Neural cell (in vitro differentiated cells): ENCODE results near the gene CD164. TPM values are rescaled to one million over a fixed set of nuclear protein-coding genes. Genes with fewer than 3 reads are reported as not detected.

Experiments used
- H2AFZ ChIP-seq: fragments of 200-600, 300-800 bp; sonication (generic), shearing (Covaris generic); 2 replicates; pipeline ENCODE4 v1.6.0; 2014; ENCODE audit warnings: low read depth, mild to moderate bottlenecking, antibody characterized with exemption, low read length, moderate library complexity
- H3F3A ChIP-seq: fragments of 200-600 bp; shearing (Covaris generic); 2 replicates; pipeline ENCODE4 v1.6.1; 2016; ENCODE audit warnings: mild to moderate bottlenecking, moderate library complexity, mixed read lengths, antibody characterized with exemption, low read length; ENCODE audit not compliant: insufficient read depth, poor library complexity, severe bottlenecking
- H3K27ac ChIP-seq: fragments of 200-600, 300-800 bp; sonication (generic), shearing (Covaris generic); 2 replicates; pipeline ENCODE4 v1.5.1; 2014; ENCODE audit warnings: mild to moderate bottlenecking, low read length, moderate library complexity
- H3K27me3 ChIP-seq: fragments of 300-800, 200-600 bp; sonication (generic), shearing (Covaris generic); 2 replicates; pipeline ENCODE4 v1.6.0; 2014; ENCODE audit warnings: mild to moderate bottlenecking, low read depth, low read length, moderate library complexity; ENCODE audit not compliant: insufficient read depth
- H3K36me3 ChIP-seq: fragments of 300-800, 200-600 bp; sonication (generic), shearing (Covaris generic); 2 replicates; pipeline ENCODE4 v1.5.1; 2014; ENCODE audit warnings: mild to moderate bottlenecking, antibody characterized with exemption, low read length, moderate library complexity; ENCODE audit not compliant: insufficient read depth
- H3K4me2 ChIP-seq: fragments of 300-800, 200-600 bp; sonication (generic), shearing (Covaris generic); 2 replicates; pipeline ENCODE4 v1.6.0; 2014; ENCODE audit warnings: mild to moderate bottlenecking, low read length
- H3K4me3 ChIP-seq: fragments of 300-800, 200-600 bp; sonication (generic), shearing (Covaris generic); 2 replicates; pipeline ENCODE4 v1.5.1; 2014; ENCODE audit warnings: mild to moderate bottlenecking, low read length, moderate library complexity
- H3K79me2 ChIP-seq: fragments of 200-600 bp; shearing (Covaris generic); replicated peaks from 2 replicates; pipeline ENCODE4 v1.6.0; 2014; ENCODE audit warnings: mild to moderate bottlenecking, low read length, moderate library complexity; ENCODE audit not compliant: insufficient read depth
- H3K9ac ChIP-seq: fragments of 300-800, 200-600 bp; sonication (generic), shearing (Covaris generic); 2 replicates; pipeline ENCODE4 v1.6.1; 2016; ENCODE audit warnings: mild to moderate bottlenecking, low read length, mixed read lengths
- H3K9me2 ChIP-seq: fragments of 200-600 bp; shearing (Covaris generic); 2 replicates; pipeline ENCODE4 v1.6.1; 2016; ENCODE audit warnings: mild to moderate bottlenecking, low read length, mixed read lengths; ENCODE audit not compliant: insufficient read depth
- H3K9me3 ChIP-seq: fragments of 200-600, 300-800 bp; sonication (generic), shearing (Covaris generic); 2 replicates; pipeline ENCODE4 v1.6.1; 2016; ENCODE audit warnings: mild to moderate bottlenecking, mixed run types, low read length, moderate library complexity, mixed read lengths
- H4K20me1 ChIP-seq: fragments of 200-600 bp; shearing (Covaris generic); 2 replicates; pipeline ENCODE4 v1.6.1; 2016; ENCODE audit warnings: mild to moderate bottlenecking, mixed run types; ENCODE audit not compliant: insufficient read depth
- EP300 ChIP-seq: fragments of 450-650 bp; conservative IDR thresholded peaks from 2 replicates; pipeline ENCODE4 v1.6.1; 2014; ENCODE audit warnings: antibody characterized with exemption, mild to moderate bottlenecking, moderate library complexity; ENCODE audit not compliant: poor library complexity, severe bottlenecking
- EZH2 ChIP-seq: fragments of 200-600, 300-800 bp; shearing (Covaris generic), sonication (generic); IDR thresholded peaks from 2 replicates; pipeline ENCODE4 v1.6.1; 2014; ENCODE audit warnings: antibody characterized with exemption, low read length, borderline replicate concordance, mild to moderate bottlenecking; ENCODE audit not compliant: insufficient read depth, poor library complexity, severe bottlenecking
- MXI1 ChIP-seq: fragments of 450-650 bp; conservative IDR thresholded peaks from 2 replicates; pipeline ENCODE4 v1.6.1; 2014; ENCODE audit warnings: antibody characterized with exemption, mild to moderate bottlenecking; ENCODE audit not compliant: poor library complexity, severe bottlenecking
- POLR2AphosphoS5 ChIP-seq: IDR thresholded peaks from 2 replicates; pipeline ENCODE4 v1.6.1; 2012
- RAD21 ChIP-seq: fragments of 450-650 bp; conservative IDR thresholded peaks from 2 replicates; pipeline ENCODE4 v1.6.1; 2014; ENCODE audit warnings: antibody characterized with exemption, mild to moderate bottlenecking, moderate library complexity
- SMC3 ChIP-seq: fragments of 450-650 bp; conservative IDR thresholded peaks from 2 replicates; pipeline ENCODE4 v1.6.1; 2014; ENCODE audit warnings: antibody characterized with exemption, mild to moderate bottlenecking, moderate library complexity; ENCODE audit not compliant: poor library complexity
- TAF1 ChIP-seq: IDR thresholded peaks from 2 replicates; pipeline ENCODE4 v1.6.1; 2012; ENCODE audit warnings: low read depth
- polyA plus RNA-seq: library from polyadenylated mRNA; depleted of rRNA; stranded (reverse); fragments of >200 nt; gene quantifications from 2 replicates; pipeline ENCODE4 v1.2.3, GENCODE V29; 2014
- TF ChIP-seq, protein P1 (sequence below): IDR thresholded peaks from 2 replicates; pipeline ENCODE4 v1.6.1; 2012; ENCODE audit warnings: borderline replicate concordance
- TF ChIP-seq, protein P2 (sequence below): fragments of 450-650 bp; IDR thresholded peaks from 2 replicates; pipeline ENCODE4 v1.5.1; 2014; ENCODE audit warnings: antibody characterized with exemption, mild to moderate bottlenecking, moderate library complexity; ENCODE audit not compliant: poor library complexity, severe bottlenecking

Gene CD164
- polyA plus RNA-seq, 1 donor from 2014 or later, result 42.6 TPM

DNA sequence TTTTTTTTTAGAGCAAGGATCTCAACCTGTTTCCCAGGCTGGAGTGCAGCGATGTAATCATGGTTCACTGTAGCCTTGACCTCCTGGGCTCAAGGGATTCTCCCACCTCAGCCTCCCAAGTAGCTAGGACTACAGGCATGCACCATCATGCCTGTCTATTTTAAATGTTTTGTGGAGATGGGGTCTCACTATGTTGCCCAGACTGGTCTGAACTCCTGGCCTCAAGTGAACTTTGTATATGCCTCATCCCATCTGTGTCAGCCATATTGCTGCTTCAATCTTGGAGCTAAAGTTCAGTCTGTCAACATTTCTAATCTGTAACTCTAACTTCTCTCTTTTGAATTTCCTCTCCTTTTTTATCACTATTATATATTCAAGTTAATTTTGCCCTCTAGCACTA, 54.3 kb downstream of the CD164 start:
- Histone ChIP-seq H2AFZ (no peak overlapping the region), H3K4me3 (no peak overlapping the region), H3K9ac (no peak overlapping the region), H3K9me3 (no peaks in the 10 kb centered on the region), H3K4me2 (no peak overlapping the region), H3K9me2 (no peaks in the 10 kb centered on the region), H3F3A (no peaks in the 10 kb centered on the region), H3K79me2 (no peaks in the 10 kb centered on the region), H3K27me3 (no peaks in the 10 kb centered on the region), H3K27ac (no peak overlapping the region), H4K20me1 (no peaks in the 10 kb centered on the region), H3K36me3 (no peaks in the 10 kb centered on the region)
- TF ChIP-seq POLR2AphosphoS5 (no peak), EZH2 (no peak), MXI1 (no peak), TAF1 (no peak), RAD21 (no peak), EP300 (no peak), SMC3 (no peak)
- TF ChIP-seq, protein P1, sequence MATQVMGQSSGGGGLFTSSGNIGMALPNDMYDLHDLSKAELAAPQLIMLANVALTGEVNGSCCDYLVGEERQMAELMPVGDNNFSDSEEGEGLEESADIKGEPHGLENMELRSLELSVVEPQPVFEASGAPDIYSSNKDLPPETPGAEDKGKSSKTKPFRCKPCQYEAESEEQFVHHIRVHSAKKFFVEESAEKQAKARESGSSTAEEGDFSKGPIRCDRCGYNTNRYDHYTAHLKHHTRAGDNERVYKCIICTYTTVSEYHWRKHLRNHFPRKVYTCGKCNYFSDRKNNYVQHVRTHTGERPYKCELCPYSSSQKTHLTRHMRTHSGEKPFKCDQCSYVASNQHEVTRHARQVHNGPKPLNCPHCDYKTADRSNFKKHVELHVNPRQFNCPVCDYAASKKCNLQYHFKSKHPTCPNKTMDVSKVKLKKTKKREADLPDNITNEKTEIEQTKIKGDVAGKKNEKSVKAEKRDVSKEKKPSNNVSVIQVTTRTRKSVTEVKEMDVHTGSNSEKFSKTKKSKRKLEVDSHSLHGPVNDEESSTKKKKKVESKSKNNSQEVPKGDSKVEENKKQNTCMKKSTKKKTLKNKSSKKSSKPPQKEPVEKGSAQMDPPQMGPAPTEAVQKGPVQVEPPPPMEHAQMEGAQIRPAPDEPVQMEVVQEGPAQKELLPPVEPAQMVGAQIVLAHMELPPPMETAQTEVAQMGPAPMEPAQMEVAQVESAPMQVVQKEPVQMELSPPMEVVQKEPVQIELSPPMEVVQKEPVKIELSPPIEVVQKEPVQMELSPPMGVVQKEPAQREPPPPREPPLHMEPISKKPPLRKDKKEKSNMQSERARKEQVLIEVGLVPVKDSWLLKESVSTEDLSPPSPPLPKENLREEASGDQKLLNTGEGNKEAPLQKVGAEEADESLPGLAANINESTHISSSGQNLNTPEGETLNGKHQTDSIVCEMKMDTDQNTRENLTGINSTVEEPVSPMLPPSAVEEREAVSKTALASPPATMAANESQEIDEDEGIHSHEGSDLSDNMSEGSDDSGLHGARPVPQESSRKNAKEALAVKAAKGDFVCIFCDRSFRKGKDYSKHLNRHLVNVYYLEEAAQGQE, result no peak
- TF ChIP-seq, protein P2, sequence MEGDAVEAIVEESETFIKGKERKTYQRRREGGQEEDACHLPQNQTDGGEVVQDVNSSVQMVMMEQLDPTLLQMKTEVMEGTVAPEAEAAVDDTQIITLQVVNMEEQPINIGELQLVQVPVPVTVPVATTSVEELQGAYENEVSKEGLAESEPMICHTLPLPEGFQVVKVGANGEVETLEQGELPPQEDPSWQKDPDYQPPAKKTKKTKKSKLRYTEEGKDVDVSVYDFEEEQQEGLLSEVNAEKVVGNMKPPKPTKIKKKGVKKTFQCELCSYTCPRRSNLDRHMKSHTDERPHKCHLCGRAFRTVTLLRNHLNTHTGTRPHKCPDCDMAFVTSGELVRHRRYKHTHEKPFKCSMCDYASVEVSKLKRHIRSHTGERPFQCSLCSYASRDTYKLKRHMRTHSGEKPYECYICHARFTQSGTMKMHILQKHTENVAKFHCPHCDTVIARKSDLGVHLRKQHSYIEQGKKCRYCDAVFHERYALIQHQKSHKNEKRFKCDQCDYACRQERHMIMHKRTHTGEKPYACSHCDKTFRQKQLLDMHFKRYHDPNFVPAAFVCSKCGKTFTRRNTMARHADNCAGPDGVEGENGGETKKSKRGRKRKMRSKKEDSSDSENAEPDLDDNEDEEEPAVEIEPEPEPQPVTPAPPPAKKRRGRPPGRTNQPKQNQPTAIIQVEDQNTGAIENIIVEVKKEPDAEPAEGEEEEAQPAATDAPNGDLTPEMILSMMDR, result no peak

DNA sequence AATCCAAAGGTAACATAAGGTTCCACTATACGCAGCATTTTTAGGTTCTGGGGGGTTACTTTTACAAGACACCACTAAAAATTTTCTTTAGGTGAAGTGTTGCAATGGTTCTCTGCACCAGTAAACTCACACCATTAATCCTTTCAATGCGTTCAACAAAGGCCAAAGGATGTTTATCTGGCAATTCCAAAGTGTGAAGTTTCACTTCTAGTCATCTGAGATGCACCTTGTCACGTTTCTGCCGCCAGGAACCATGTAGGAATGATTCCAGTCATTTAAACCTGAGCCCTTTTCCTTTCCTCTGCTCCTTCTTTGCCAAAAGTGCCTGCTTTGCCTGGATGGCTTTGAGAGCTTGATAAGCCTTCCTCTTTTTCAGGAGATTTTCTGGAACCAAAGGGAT, 54.8 kb downstream of the CD164 start:
- Histone ChIP-seq H3K27me3 (no peaks in the 10 kb centered on the region), H3K27ac (no peak overlapping the region), H3F3A (no peaks in the 10 kb centered on the region), H3K9me3 (no peaks in the 10 kb centered on the region), H2AFZ (no peak overlapping the region), H4K20me1 (no peaks in the 10 kb centered on the region), H3K9me2 (no peaks in the 10 kb centered on the region), H3K36me3 (no peaks in the 10 kb centered on the region), H3K4me2 (no peak overlapping the region), H3K79me2 (no peaks in the 10 kb centered on the region), H3K4me3 (no peak overlapping the region), H3K9ac (no peak overlapping the region)
- TF ChIP-seq TAF1 (no peak), SMC3 (no peak), RAD21 (no peak), EZH2 (no peak), MXI1 (no peak), POLR2AphosphoS5 (no peak), EP300 (no peak)
- TF ChIP-seq, protein P1, result no peak
- TF ChIP-seq, protein P2, result no peak
